ENCODE results near the gene RYK.

RYK gene

DNA sequence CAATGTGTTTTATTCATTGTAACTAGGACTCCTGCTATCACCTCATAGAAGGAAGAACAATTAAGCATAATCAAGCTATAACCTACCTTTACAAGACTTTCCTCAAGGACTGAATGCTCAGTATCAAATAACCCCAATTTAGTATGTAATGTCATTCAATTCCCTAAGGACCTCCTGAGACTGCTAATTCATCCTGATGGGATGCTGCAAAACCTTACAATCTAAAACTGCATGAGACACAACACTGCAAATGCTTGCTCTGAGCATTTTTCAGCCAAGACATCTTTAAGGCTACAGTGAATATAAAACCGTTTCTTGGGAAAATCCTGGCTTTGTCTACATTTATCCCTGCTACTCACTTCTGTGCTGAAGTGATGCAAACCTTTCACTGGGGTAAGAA lies 69.9 kb downstream of the RYK start:
- Histone ChIP-seq H3K4me1 (ENCODE audit: control insufficient read depth in 1 of 2, insufficient read depth in 1 of 2, low read depth in 1 of 2, low read length in 1 of 2) (no peaks in the 10 kb centered on the region), H3K4me3 (ENCODE audit: low read depth in 1 of 2, low read length in 1 of 2) (no peak overlapping the region), H3K9me3 (no peaks in the 10 kb centered on the region), H3K36me3 (peaks cover 27% of the 10 kb centered on the region), H3K27me3 (no peaks in the 10 kb centered on the region), H3K27ac (no peak overlapping the region)
- TF ChIP-seq, protein P1, sequence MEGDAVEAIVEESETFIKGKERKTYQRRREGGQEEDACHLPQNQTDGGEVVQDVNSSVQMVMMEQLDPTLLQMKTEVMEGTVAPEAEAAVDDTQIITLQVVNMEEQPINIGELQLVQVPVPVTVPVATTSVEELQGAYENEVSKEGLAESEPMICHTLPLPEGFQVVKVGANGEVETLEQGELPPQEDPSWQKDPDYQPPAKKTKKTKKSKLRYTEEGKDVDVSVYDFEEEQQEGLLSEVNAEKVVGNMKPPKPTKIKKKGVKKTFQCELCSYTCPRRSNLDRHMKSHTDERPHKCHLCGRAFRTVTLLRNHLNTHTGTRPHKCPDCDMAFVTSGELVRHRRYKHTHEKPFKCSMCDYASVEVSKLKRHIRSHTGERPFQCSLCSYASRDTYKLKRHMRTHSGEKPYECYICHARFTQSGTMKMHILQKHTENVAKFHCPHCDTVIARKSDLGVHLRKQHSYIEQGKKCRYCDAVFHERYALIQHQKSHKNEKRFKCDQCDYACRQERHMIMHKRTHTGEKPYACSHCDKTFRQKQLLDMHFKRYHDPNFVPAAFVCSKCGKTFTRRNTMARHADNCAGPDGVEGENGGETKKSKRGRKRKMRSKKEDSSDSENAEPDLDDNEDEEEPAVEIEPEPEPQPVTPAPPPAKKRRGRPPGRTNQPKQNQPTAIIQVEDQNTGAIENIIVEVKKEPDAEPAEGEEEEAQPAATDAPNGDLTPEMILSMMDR (IDR thresholded peaks at IDR 0.05), result no peak

DNA sequence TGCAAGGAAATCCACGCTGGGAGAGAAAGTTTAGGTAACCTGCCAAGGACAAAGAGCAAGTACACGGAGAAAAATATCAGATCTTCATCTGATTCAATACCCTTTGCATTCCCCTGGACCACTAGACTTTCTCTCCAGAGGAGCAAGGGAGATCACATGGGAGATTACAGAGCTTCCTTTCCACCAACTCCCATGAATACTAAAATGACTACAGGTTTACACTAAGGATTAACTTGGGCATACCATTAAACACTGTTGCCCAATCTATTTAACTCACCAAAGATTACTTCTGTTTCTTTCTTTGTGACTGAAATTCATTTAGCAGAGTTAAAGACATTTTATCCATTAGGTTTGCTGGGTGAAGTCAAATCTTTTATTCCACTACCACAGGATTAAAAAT lies 71.2 kb downstream of the RYK start:
- no peak overlapping the region for H3K4me3 ChIP-seq (ENCODE audit: low read depth in 1 of 2, low read length in 1 of 2)
- no peaks in the 10 kb centered on the region for H3K4me1 ChIP-seq (ENCODE audit: control insufficient read depth in 1 of 2, insufficient read depth in 1 of 2, low read depth in 1 of 2, low read length in 1 of 2)
- H3K36me3 ChIP-seq, result peaks cover 33% of the 10 kb centered on the region
- H3K9me3 ChIP-seq, result no peaks in the 10 kb centered on the region
- no peak overlapping the region for H3K27ac ChIP-seq
- H3K27me3 ChIP-seq, result no peaks in the 10 kb centered on the region
- TF ChIP-seq, protein P1 (IDR thresholded peaks at IDR 0.05), result no peak

DNA sequence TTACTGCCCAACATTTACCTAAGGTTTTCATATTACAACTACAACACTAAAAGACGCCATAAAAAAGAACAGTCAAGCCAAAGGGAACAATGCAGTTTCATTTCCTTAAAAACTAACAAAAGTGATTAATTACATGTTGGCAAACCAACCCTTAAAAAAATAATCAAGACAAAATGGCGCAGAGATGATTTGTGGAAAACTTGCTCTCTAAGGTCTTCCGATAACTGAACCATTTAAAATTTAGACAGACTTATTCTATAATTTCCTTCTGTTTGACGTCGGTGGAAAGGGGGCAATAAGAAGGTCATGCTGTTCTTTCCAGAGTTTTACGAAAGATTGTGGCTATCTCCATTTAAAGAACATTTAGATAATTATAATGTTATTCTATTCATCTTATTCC lies 87.6 kb downstream of the RYK start:
- Histone ChIP-seq H3K36me3 (peaks cover 22% of the 10 kb centered on the region), H3K9me3 (no peaks in the 10 kb centered on the region), H3K27ac (no peak overlapping the region), H3K27me3 (no peaks in the 10 kb centered on the region), H3K4me3 (ENCODE audit: low read depth in 1 of 2, low read length in 1 of 2) (no peak overlapping the region), H3K4me1 (ENCODE audit: control insufficient read depth in 1 of 2, insufficient read depth in 1 of 2, low read depth in 1 of 2, low read length in 1 of 2) (no peaks in the 10 kb centered on the region)
- TF ChIP-seq, protein P1 (IDR thresholded peaks at IDR 0.05), result no peak

DNA sequence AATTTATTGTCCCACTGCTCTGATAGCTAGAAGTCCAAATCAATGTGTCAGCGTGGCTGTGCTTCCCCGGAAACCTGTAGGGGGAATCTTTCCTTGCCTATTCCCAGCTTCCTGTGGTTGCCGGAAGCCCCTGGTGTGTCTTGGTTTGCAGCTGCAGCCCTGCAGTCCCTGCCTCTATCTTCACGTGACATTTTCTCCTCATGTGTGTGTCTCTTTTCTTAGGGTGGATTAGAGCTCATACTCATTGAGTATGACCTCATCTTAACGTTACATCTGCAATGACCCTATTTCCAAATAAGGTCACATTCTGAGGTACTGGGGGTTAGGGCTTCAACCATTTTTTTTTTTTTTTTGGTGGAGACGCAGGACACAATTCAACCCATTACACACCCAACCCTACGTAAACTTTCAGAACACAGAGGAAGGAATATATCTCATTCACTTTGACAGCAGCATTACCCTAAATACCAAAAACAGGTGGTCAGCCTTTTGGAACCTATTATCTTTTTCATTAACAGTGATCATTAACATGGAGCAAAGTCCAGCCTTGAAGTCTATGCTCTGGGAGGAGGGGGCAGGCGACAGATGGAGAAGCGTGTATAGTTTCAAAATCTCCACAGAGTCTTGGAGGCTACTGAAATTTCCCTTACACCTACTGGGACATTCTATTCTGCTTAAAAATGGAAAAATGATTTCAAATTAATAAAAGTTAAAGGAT lies 88.6 kb downstream of the RYK start:
- no peak overlapping the region for H3K4me3 ChIP-seq (ENCODE audit: low read depth in 1 of 2, low read length in 1 of 2)
- no peaks in the 10 kb centered on the region for H3K9me3 ChIP-seq
- H3K4me1 ChIP-seq (ENCODE audit: control insufficient read depth in 1 of 2, insufficient read depth in 1 of 2, low read depth in 1 of 2, low read length in 1 of 2), result no peaks in the 10 kb centered on the region
- H3K27me3 ChIP-seq, result no peaks in the 10 kb centered on the region
- H3K27ac ChIP-seq, result no peak overlapping the region
- peaks cover 31% of the 10 kb centered on the region for H3K36me3 ChIP-seq
- TF ChIP-seq, protein P1 (IDR thresholded peaks at IDR 0.05), result no peak

DNA sequence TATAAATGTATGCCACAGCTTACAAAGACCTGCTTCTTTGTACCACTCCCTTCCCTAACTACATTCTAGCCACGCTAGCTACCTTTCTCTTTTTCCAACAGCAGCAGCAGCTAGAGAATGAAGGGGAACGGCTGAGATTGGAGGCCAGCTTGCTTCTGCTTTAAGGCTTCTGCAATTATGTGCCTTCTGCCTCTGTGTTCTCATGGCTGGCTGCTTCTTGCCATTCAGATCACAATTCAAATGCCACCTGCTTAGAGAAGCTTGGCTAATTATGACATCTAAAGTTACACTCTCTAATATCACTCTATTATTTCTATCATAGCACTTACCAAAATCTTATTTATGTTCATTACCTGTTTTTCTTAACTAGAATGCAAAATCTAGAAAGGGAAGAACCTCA lies 95.2 kb downstream of the RYK start:
- Histone ChIP-seq H3K27ac (no peak overlapping the region), H3K36me3 (peaks cover 54% of the 10 kb centered on the region), H3K4me3 (ENCODE audit: low read depth in 1 of 2, low read length in 1 of 2) (no peak overlapping the region)

More for the DNA sequence above, 95.2 kb downstream of the RYK start:
- TF ChIP-seq, protein P1 (IDR thresholded peaks at IDR 0.05), result no peak
- Histone ChIP-seq H3K27me3 (no peaks in the 10 kb centered on the region), H3K4me1 (ENCODE audit: control insufficient read depth in 1 of 2, insufficient read depth in 1 of 2, low read depth in 1 of 2, low read length in 1 of 2) (no peaks in the 10 kb centered on the region), H3K9me3 (no peaks in the 10 kb centered on the region)

All from neutrophil (primary cell).